GM10847 (cell line): ENCODE measurements around the gene IGSF9B.

Source experiments
- POLR2A ChIP-seq: IDR thresholded peaks from 2 replicates; pipeline ENCODE4 v1.6.1; 2011; ENCODE audit not compliant: insufficient read length; ENCODE audit errors: extremely low read depth

IGSF9B gene

DNA sequence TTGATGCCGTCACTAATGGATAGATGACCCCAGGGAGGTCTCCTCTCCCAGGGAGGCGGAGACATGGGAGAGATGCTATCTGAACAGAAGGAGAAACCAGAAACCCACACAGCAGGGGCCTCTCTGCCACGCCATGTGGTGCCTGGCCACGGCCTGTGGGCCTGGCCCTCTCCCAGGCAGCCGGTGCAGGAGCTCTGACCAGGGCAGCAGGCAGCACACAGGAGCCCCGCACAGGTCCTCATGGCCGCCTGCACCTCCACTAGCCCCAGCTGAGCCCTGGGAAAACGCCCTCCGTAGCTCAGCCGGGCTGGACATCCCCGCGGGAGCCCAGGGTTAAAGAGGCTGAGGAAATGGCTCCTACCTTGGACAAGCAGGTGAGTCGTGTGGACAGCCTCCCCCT lies 19.8 kb downstream of the IGSF9B start:
- no peak for TF ChIP-seq POLR2A

DNA sequence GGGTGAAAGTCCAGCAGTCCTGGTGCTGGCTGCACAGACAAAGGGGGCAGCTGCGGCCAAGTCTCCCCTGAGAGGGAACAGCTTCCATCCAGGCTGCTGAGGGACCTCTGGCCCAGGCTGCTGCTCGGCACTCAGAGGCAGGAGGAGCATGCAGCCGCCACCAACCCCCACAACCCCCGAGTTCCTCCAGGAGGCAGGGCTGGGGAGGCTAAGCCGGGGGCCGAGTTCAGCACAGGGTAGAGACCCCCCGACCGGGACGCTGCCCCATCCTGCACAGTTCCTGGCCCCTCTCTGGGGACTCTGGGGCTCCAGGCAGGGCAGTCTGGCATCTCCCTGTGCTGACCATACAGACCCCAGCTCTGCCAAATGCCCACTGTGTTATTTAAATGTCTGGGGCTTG lies 20.2 kb downstream of the IGSF9B start:
- TF ChIP-seq POLR2A: no peak

DNA sequence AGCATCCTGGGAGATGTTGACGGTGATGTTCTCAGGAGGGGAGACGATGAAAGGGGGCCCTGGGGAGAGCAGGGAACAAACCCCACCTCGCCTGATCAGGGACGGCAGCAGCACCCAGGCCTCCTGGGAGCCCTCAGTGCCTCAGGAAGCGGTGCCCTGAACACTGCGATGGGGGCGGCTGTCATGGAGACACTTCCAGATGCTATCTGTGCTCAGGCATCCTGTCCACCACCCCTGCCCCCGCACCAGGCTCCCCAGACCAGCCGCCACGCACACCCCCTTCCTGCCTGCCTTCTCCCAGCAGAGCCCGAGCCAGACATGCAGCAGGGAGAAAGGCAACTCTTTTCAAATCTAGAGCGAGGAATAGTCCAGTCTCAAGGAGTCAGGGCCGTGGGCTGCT lies 20.6 kb downstream of the IGSF9B start:
- TF ChIP-seq POLR2A: no peak

DNA sequence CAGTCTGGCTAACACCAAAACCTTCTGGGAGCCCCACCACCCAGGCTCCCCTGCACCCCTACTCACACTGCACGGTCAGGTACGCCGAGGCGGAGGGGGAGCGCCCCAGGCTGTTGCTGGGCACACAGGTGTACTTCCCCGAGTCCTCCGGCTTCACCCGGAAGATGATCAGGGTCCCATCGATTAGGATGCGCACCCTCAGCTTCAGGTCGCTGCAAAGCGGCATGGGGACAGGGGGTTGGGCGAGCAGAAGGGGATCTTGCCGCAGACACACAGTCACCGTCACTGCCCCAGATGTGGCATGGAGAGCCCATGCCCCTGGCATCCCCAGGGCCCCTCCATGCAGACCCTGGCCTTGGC lies 21.2 kb downstream of the IGSF9B start:
- no peak for TF ChIP-seq POLR2A

DNA sequence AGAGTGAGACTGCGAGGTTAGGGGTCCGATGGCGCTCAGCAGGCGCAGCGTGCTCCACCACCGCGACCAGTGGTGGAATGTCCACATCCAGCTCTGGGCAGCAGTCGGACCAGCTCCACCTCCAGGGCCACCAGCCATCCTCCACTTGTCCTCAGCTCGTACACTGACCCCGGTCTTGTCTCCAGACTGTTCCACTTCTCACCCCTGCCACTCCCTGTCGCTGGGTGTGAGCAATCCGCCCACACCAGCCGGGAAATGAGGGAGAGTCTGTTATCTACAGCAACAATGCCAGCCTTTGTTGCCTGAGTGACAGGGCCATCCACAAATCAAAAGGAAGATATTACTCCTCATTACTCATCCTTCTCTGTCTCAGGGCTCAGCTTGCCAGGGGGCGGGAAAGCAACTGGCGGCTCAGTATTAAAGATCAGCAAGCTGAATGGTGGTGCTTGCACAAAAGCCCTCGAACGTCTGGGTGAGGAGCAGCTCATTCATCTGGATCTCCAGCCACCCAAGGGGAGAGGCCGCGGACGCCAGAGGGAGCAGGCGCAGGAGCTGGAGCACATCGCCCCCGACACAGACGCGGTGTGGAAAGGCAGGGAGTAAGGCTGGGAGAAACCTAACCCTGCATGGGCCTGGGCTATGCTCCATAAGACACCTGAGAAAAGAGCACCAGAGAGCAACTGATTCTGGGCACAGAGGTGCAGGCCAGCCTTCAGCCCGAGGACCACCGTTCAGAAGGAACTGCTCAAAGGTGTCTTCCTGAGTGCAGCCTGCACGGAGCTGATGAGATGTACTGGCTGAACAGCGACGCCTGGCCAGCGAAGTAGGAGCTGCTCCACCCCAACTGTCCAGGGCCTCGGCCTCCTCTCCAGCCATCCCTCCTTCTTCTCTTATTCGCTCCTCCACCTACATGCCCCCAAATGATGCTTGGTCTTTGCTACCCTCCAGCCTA lies 21.9 kb downstream of the IGSF9B start:
- TF ChIP-seq POLR2A: no peak

DNA sequence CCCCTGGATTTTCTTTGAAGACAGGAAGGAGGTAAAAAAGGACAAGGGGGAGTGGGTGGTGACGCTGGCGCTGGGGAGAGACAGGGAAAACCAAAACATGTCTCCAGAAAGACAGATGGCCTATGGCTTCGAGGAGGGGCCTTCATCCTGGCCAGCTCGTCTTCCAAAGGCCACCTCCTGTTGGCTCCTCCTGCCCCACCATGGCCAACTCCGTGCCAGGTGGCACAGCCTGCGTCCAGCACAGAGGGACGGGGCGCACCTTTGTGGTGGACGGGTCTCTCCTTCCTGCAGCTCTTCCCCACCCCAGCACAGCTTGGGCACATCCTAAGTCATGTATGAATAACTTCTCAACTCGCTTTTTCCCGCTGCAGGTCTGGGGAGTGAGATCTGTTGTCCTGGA lies 22.7 kb downstream of the IGSF9B start:
- TF ChIP-seq POLR2A: no peak

DNA sequence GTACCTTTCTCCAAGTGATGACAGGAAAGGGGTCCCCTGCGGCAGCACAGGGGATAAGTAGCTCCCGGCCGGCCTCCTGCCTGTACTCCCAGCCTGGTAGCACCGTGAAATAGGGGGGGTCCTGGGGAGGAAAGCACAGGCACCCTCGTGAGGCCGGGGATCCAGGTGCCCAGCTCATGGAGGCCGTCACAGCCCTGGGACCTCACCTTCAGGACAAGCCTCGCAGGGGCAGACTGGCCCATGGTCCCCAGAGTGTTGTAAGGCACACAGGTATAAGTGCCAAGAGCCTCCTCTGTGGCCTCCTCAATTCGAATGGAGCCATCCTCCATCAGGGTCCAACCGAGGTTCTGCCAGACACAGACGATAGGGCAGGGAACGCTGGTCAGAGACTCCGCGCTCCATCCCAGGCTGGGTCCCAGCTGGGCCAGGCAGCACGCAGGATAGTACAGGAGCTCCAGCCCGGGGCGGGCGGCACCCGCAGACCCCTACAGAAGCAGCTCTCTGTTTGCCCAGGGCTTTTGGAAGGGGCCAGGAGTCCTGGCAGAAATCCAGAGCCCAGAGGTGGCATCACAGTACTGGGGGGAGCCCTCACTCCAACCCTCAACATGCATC lies 25.2 kb downstream of the IGSF9B start:
- no peak for TF ChIP-seq POLR2A

DNA sequence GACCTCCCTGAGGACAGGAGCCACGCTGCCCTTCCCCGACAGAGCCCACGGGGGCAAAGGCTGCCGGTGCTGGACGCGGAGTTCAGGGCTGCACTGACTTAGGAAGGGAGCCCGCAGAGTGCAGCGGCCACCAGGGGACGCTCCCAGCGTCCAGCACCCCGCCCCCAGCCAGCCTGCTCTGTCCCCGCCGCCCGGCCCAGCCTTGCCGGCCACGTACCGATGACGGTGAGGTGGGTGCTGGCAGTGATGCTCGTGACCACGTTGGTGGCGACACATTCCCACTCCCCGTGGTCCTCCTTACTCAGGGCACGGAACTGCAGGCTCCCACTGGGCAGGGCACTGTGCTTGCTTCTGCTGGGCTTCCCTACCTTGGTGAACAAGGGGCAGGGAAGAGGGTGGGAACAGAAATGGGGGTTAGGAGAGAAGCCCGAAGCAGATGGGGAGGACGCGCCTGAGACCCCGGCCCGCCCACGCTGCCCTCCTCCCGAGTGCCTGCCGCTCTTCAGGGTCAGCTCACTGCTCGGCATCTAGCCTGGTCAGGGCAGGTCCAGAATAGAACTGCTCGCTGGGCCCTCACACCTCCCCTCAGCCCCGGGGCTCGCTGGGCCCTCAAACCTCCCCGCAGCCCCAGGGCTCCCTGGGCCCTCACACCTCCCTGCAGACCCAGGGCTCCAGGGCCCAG lies 25.9 kb downstream of the IGSF9B start:
- TF ChIP-seq POLR2A: no peak

DNA sequence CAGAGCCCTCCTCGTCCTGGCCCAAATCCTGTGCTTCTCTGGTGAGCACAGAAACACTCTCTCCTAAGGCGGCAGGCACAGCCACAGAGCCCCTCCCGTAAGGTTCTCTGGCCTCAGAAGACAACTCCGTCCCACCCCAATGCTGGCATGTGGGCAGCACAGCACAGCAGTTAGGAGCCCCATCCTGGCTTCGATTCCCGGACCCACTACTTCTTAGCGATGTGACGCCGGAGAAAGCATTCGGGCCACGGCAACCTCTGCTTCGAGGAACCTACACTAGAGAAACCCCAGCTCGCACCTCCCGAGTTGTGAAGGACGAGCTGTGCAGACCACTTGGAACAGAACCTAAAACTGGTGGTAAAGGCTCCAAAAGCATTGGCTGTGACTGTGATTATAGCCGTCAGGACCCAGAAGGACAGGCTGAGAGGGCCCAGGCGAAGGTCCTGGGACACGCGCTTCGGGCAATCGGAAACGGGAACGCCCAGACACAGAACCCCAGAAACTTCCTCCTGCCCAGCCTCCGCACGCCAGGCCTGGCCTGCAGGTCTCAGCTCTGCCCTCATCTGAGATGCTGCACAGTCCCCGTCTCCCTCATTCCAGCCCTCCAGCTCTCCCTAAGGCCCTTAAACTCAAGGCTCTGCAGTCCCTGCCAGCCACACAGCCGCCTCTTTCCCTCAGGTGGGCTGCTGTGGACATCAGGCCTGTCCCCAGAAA lies 26.6 kb downstream of the IGSF9B start:
- no peak for TF ChIP-seq POLR2A

DNA sequence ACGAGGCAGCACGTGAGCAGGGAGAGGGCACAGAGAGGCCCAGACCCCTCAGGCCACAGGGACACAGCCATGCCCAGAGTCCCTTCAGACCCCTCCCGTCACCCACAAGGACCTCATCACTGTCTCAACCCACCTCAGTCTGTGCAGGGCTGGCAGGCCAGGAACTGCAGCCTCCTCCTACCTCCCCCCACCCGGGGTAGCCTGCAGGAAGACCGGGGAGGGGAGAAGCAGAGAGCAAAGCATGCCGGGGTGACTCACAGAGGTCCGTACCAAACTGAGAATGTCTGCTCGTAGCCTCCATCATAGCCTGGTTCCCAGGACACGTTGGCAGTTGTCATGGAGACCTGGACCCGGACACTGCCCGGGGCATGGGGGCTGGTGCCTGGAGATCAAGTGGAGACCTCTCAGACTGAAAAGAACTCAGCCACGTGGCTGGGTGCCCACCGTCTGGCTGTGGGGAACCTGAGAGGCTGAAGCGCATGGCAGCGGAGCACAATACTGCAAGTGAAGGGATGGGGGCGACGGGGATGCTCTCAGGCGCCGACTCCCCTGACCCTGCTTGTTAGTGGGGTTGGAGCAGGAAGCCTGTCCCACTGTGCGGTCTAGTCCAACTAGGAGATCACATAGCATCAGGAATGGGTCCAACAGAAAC lies 27.2 kb downstream of the IGSF9B start:
- no peak for TF ChIP-seq POLR2A

DNA sequence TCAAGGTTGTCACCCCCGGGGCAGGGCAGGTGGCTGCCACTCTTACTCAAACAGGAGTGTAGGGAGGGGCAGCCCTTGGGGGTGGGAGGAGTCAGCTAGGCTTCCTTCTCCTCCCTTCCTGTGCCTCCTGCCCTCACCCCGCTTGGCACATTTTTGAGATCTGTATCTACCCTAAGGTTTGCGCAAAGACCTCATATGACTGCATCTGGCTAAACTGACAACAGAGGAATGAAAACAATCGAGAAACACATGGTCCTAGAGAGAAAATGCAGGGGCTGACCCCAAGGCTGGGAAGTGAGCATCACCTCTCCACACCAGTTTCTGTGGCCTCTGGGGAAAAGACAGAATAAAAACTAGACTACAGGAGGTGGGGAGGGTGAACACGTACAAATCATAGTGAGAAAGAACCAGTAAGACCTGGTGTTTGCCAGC lies 28.1 kb downstream of the IGSF9B start:
- TF ChIP-seq POLR2A: no peak

DNA sequence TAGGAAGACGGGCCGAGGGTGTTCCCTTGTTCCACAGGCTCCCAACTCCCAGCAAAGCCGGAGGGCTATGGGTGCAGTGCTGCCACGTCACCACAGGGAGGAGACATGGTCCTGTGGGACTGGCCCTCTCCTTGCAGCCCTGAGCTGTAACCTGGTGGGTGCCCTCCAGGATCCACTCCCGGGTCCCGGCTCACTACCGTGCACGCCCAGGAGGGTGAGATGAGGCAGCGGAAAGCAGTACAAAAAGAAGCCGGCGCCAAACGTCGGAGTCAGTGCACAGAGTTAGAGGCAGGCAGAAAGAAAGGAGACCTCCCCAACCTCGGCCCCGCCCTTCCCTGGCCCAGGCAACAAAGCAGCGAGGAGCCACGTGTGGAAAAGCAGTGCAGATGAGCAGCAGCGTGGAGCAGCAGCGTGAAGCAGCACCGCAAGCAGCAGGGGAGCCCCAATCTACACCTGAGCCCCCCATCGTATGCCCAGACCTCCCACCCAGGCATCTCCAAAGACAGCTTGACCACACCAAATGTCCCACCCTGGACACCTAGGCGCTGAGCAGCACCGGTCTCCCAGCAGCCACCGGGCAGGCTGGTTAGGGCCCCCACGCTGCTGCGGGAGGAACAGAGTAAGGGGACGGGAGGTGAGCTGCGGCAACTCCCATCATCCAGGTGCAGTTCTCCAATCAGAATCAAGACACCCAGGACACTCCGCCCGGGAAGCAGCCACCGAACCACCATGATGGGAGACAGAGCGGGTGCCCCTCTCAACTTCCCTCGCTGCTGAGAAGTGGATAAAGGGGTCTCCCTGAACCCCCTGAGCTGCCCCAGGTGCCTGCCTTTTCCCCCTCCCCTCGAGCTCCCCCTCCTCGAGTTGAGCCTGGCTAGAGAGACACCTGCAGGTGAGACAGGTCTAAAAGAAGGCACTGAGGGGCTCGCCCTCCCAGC lies 28.8 kb downstream of the IGSF9B start:
- TF ChIP-seq POLR2A: no peak

DNA sequence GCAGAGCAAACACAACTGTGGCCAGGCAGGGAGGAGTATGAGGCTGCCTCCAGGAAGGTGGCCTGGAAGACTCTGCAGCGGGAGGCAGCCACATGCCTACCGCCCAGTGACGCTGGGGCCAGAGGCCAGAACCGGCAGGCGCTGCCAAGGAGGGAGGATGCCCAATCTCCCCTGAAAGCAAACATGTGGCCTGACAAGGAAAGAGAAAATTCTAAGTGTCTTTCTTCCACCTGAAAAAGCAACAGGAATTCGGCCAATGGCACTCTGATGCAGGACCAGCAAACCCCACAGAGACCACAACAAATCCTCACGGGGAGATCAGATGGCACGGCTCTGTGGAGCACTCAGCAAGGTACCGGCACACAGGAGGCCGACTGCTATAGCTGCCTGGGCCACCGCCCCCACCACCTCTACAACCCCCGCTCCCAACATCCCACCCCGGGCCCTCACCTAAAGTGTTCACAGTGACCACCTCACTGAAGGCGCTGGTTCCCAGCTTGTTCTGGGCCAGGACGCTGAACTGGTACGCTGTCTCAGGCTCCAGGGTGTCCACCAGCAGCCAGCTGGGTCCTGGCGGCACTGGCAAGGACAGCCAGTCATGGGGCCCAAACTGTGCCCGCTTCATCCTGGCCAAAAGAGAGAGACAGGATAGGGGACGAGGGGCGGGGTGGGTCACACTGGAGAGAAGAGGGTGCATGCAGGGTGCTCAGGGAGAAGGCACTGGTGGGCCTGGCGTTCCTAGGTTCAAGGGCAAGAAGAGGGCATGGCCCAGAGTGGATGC lies 30.1 kb downstream of the IGSF9B start:
- no peak for TF ChIP-seq POLR2A
